Testis (tissue), 2 donors: ENCODE data around the gene CAMK2B.

Experiments used
- CTCF ChIP-seq, 3 experiments: fragments of 450-650 bp in 2 of 3; fragments of 200-600 bp in 1 of 3; sonication (generic) in 1 of 3; IDR thresholded peaks; one replicate each; pipeline ENCODE4 v1.5.1; 2016 to 2019; ENCODE audit warnings: antibody characterized with exemption in 3 of 3, mild to moderate bottlenecking in 2 of 3, moderate library complexity in 1 of 3
- POLR2A ChIP-seq: fragments of 450-650 bp; IDR thresholded peaks from one replicate; pipeline ENCODE4 v1.6.1; 2017; ENCODE audit warnings: antibody characterized with exemption, mild to moderate bottlenecking, moderate library complexity

GRCh38 chr7:44281811-44282600 is 43.4 kb downstream of the CAMK2B start:
- TF ChIP-seq CTCF (IDR thresholded peaks at IDR 0.05) (no peak), POLR2A (no peak)
